RWPE1 (cell line): Measurements from ENCODE around the gene KIFC1.

Experiments used
- CTCF ChIA-PET: fragments of 350-600 bp; sonication (Branson Sonifier 250); formaldehyde crosslinking; extraction: SDS; loops from one replicate; lab custom pipeline; 2021; lab: Yijun Ruan, JAX
- POLR2A ChIA-PET: fragments of 400-600 bp; formaldehyde crosslinking; extraction: SDS; loops from one replicate; lab custom pipeline; 2020; ENCODE audit warnings: antibody characterized with exemption; ENCODE audit not compliant: low non-redundant PET; lab: Yijun Ruan, JAX
- DNase-seq: peaks from one replicate; pipeline ENCODE4 v3.0.0; 2012; ENCODE audit warnings: low spot score
- H3K27ac ChIP-seq: fragments of 450-650 bp; 2 replicates; pipeline ENCODE4 v1.5.1; 2017
- TF ChIP-seq, protein P1 (sequence below): fragments of 450-650 bp; conservative IDR thresholded peaks from 2 replicates; pipeline ENCODE4 v1.5.1; 2017; ENCODE audit warnings: low read depth, mild to moderate bottlenecking

KIFC1 gene

DNA sequence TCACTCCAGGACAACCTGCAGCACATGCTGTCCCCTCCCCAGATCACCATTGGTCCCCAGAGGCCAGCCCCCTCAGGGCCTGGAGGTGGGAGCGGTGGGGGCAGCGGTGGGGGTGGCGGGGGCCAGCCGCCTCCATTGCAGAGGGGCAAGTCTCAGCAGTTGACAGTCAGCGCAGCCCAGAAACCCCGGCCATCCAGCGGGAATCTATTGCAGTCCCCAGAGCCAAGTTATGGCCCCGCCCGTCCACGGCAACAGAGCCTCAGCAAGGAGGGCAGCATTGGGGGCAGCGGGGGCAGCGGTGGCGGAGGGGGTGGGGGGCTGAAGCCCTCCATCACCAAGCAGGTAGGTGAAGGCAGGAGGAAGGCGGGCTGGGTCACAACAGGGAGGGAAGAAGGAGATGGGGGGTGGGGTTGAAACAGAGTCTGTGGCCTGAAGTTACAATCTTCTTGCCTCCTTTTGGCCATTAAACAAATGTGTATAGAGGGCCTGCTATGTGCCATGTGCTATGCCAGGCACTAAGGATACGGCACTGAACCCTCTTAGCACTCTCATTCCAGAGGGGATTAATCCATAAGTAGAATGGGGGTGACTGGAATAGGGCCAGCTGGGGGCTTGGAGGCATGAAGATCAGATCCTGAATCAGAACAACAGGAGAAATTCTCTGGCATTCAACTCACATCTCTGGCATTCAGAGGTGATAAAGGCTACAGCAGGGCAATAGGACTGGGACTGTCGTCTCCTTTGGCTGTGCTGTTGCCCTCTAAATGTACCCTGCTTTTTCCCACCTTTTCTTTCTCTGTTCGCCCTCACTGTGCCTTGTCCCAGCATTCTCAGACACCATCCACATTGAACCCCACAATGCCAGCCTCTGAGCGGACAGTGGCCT, 52.2 kb downstream of the KIFC1 start:
- no peak for DNase-seq
- ChIA-PET POLR2A (interaction anchor here (0.9 kb wide), 1 partner anchor 123 kb away, joined by 8 read pairs; no protein-coding TSS in a partner anchor), CTCF (no interaction called here)
- no peak overlapping the region for H3K27ac ChIP-seq
- TF ChIP-seq, protein P1, sequence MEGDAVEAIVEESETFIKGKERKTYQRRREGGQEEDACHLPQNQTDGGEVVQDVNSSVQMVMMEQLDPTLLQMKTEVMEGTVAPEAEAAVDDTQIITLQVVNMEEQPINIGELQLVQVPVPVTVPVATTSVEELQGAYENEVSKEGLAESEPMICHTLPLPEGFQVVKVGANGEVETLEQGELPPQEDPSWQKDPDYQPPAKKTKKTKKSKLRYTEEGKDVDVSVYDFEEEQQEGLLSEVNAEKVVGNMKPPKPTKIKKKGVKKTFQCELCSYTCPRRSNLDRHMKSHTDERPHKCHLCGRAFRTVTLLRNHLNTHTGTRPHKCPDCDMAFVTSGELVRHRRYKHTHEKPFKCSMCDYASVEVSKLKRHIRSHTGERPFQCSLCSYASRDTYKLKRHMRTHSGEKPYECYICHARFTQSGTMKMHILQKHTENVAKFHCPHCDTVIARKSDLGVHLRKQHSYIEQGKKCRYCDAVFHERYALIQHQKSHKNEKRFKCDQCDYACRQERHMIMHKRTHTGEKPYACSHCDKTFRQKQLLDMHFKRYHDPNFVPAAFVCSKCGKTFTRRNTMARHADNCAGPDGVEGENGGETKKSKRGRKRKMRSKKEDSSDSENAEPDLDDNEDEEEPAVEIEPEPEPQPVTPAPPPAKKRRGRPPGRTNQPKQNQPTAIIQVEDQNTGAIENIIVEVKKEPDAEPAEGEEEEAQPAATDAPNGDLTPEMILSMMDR, result no peak

DNA sequence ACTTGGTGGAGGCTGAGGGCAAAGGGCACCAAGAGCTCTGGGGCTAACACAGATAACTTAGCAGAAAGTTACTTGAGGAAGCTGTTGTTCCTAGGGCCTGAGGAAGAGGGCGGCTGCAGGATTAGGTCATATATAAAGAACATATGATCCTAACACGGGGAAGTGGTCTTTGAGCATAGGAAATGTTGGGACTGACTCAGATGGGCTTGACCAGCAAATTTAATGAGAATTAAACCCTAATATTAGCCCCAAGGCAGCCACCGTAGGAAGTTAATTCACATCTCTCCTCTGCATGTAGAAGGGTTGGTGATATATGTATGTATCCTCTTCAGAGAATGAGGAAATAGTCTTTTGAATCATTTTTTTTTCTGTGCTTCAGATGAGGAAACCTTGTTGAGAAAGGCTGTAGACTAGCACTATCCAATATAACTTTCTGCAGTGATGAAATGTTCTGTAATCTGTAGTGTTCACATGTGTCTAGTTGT, 53.5 kb downstream of the KIFC1 start:
- TF ChIP-seq, protein P1, result no peak
- ChIA-PET CTCF (no interaction called here), POLR2A (interaction anchor here (1.3 kb wide), 1 partner anchor 10 kb away, joined by 3 read pairs; the partner anchor contains the start of gene ZBTB9)
- no peak overlapping the region for H3K27ac ChIP-seq
- DNase-seq, result no peak

DNA sequence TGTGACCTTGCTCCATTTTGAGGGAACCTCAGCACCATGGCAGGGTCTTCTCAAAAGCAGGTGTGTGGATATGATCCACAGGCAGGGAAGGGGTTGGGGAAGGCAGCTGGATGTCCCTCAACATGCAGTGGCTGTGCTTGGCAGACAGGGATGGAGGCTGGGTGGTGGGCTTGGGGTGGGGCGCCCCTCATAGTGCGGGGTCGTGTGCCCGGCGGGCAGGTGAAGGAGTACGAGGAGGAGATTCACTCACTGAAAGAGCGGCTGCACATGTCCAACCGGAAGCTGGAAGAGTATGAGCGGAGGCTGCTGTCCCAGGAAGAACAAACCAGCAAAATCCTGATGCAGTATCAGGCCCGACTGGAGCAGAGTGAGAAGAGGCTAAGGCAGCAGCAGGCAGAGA, 54.7 kb downstream of the KIFC1 start:
- POLR2A ChIA-PET, result no interaction called here

DNA sequence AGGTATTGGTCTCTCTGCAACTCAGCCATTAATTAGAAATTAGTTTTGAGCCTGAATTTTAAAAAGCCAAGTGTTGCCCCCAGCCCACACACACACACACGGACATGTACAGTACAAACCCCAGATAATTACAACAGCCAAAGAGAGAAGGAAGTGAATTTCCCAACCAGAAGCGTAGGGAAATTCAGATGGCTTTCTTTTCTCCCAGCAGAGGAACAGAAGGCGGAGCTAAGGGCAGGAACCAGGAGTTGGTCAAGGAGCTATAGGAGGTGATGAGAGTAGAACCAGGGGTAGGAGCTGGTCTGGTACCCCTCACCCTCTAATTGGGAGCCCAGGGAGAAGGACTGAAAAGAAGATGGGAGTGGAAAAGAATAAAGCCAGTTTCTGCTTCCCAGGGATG, 58.8 kb downstream of the KIFC1 start:
- ChIA-PET CTCF (interaction anchor here (0.6 kb wide), 3 partner anchors 8 to 200 kb away, joined by 3 read pairs; no protein-coding TSS in a partner anchor), POLR2A (no interaction called here)

More for the DNA sequence above, 54.7 kb downstream of the KIFC1 start:
- CTCF ChIA-PET, result no interaction called here
- TF ChIP-seq, protein P1, result no peak
- no peak overlapping the region for H3K27ac ChIP-seq
- no peak for DNase-seq

DNA sequence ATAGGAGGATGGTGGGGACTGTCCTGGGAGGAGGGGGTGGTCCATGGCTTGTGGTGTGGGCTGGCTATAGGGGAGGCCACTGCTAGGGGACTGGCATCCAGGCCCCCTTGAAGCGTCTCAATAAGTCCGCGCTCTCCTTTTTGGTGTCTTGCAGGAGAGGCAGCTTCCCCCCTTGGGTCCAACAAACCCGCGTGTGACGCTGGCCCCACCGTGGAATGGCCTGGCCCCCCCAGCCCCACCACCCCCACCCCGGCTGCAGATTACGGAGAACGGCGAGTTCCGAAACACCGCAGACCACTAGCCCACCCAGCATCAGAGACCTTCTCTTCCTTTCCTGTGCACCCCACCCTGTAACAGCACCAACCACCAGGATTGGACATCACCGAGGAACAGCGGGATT, 60.0 kb downstream of the KIFC1 start:
- peak overlapping the region; percentile 41 for H3K27ac ChIP-seq
- TF ChIP-seq, protein P1, result no peak
- CTCF ChIA-PET, result no interaction called here
- DNase-seq, result no peak
- POLR2A ChIA-PET, result no interaction called here

More for the DNA sequence above, 58.8 kb downstream of the KIFC1 start:
- no peak for DNase-seq
- no peak overlapping the region for H3K27ac ChIP-seq
- TF ChIP-seq, protein P1, result no peak

DNA sequence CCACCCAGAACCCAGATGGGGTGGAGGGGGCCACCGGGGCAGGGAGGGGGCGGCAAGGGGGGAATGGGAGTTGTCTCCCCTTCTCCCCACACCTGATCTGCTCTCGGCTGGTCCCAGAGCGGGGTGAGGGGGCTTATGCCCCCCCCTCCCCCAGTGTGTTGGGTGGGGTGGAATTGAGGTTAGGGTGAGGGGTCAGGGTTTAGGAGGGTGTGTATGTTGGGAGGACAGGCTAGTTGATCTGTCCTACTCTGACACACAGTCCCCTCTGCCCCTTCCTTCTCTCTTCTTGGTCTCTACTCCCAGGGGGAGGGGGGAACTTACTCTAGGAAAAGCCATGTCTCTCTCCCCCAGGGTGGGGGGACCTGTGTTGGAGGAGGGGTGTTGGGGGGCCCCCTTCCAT, 60.9 kb downstream of the KIFC1 start:
- CTCF ChIA-PET, result no interaction called here
- POLR2A ChIA-PET, result interaction anchor here (0.5 to 0.6 kb wide), 3 partner anchors 161 to 949 kb away, joined by 3 to 5 read pairs (median 4); no protein-coding TSS in a partner anchor
- no peak for DNase-seq
- H3K27ac ChIP-seq, result peak overlapping the region; percentile 77
- TF ChIP-seq, protein P1, result no peak
